ENCODE results near the gene AOPEP.

GRCh38 chr9:94801234-94801633, 74.7 kb downstream of the AOPEP start:
- TF ChIP-seq CTCF (conservative IDR thresholded peaks at IDR 0.05 in 1 of 2, IDR thresholded peaks at IDR 0.05 in 1 of 2; ENCODE audit: low read depth in 1 of 2, low read length in 2 of 2) (no peak), EZH2 (IDR thresholded peaks at IDR 0.05; ENCODE audit: low read length, missing control alignments) (no peak)
